ENCODE measurements around the gene BRD3OS.
A peak's percentile ranks its signal among the peaks of the same experiment; 100 is the strongest.

BRD3OS gene

DNA sequence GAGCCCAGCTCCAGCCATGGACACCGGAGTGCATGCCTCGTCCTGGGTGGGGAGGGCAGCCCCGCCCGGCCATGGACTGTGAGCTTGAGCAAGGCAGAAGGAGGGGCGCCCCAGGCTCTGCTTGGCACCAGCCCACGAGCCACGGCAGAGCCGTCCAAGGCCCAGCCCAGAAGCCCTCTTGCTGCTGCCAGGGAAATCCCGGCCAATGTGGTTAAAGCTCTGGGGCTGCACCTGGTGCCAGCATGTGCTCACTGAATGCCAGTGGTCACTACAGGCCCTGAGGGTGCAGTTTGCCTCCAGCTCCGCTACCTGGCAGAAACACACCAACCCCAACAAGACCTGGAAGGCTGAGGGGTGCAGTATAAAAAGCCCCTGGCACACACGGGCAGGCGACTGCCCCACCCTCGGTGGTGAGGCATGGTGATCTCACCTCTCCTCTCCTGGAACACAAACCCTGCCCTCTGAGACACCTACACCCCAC is 30.7 kb downstream of the BRD3OS start:
- TF ChIP-seq, protein P1, sequence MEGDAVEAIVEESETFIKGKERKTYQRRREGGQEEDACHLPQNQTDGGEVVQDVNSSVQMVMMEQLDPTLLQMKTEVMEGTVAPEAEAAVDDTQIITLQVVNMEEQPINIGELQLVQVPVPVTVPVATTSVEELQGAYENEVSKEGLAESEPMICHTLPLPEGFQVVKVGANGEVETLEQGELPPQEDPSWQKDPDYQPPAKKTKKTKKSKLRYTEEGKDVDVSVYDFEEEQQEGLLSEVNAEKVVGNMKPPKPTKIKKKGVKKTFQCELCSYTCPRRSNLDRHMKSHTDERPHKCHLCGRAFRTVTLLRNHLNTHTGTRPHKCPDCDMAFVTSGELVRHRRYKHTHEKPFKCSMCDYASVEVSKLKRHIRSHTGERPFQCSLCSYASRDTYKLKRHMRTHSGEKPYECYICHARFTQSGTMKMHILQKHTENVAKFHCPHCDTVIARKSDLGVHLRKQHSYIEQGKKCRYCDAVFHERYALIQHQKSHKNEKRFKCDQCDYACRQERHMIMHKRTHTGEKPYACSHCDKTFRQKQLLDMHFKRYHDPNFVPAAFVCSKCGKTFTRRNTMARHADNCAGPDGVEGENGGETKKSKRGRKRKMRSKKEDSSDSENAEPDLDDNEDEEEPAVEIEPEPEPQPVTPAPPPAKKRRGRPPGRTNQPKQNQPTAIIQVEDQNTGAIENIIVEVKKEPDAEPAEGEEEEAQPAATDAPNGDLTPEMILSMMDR (IDR thresholded peaks at IDR 0.05; ENCODE audit: low read depth, low read length): no peak
- peak; percentile 66 to 87 for DNase-seq (ENCODE audit: low read depth in 2 of 2)
- no peak overlapping the region for H3K4me3 ChIP-seq (replicated peaks in 1 of 2; ENCODE audit: low read depth in 2 of 2, low read length in 2 of 2)

DNA sequence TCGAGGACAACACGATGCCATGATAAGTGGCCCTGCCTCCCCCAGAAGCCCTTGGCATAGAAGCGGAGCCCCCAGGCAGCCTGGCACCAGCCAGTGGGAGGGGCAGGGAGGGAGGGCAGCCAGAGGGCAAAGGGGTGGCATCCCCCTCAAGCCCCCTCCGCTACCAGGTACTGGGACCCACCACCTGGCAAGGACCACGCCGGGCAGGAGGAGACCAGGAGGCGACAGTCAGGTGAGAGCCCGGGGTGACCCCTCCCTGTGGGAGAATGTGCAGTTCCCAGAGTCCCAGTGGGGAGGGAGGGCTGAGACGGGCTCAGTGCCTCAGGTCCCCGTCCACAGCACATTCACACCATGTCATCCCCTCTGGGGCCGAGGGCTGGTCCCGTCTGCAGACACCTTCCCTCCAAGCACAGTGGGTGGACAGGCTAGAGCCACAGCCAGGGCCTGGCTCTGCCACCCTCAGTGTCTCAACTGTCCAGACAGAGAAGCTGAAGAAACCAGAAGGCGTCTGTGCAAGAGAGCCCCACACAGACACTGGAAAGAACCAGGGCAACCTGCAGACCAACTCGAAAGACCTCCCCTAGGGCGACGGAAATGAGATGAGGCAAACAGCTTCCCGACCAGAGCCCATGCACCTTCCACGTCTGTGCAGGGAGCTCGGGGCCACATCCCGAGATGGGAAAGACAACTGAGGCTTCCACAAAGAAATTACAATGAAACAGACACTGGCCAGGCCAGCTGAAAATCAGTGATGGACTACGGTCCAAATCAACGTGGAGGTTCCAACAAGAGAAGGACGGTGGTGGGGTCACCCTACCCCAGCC is 31.4 kb downstream of the BRD3OS start:
- TF ChIP-seq, protein P1 (IDR thresholded peaks at IDR 0.05; ENCODE audit: low read depth, low read length): no peak
- DNase-seq (ENCODE audit: low read depth in 2 of 2): no peak
- H3K4me3 ChIP-seq (replicated peaks in 1 of 2; ENCODE audit: low read depth in 2 of 2, low read length in 2 of 2): no peak overlapping the region

DNA sequence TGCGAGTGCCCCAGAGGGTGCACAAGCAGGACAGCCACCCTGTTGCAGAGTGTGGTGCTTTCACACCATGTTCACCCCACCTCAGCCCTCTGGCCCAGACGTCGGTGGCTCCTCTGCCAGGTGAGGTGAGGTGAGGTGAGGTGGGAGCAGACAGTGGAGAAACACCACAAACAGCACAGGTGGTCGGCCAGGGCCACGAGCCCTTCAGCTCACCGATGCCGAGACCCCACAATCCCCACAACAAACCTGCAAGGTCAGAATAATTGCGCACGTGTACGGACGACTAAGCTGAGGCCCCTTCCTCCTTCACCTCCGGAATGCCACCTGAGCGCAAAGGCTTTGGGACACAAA is 32.0 kb downstream of the BRD3OS start:
- no peak overlapping the region for H3K4me3 ChIP-seq (replicated peaks in 1 of 2; ENCODE audit: low read depth in 2 of 2, low read length in 2 of 2)
- TF ChIP-seq, protein P1 (IDR thresholded peaks at IDR 0.05; ENCODE audit: low read depth, low read length): no peak
- DNase-seq (ENCODE audit: low read depth in 2 of 2): no peak

DNA sequence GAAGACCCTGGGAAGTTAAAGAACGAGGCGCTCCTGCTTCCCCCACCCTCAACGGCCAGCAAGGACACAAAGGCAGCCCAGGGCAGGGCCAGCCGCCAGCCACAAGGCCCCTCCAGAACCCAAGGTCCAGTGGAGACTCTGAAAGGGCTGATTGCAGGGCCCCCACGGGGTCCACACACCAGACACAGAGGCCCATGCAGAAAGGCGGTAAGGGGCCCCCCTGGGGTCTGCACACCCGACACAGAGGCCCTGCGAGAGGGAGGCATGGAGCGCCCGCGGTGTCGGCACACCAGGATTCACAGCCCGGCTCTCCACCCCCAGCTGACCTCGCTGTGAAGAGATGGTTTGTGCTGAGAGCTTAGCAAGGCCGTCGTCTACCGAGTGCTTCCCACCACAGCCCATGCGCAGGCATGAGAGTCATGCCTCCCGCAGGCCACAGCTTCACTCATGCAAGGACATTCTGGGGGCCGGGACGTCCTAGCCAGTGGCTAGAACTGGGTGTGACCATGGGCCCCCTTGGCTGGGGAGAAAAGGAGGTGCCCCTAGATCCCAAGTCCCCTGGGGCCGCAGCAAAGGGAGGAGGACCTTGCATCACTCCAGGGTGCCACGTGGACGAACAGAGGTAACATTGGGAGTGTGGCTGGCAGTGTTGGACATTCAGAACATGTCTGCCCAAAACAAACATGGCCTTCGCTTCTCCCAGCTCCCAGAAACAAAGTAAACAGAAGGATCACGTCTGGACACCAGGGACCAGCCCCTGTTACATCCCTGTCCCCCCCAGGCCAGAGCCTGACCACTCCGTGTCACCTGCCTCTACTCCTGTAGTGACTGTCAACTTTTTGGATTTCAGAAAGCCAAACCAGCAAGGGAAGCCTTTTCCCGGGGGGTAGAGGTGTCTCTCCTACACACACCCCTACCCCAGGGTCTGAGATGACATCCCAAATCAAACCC is 32.7 kb downstream of the BRD3OS start:
- no peak for DNase-seq (ENCODE audit: low read depth in 2 of 2)
- TF ChIP-seq, protein P1 (IDR thresholded peaks at IDR 0.05; ENCODE audit: low read depth, low read length): no peak
- no peak overlapping the region for H3K4me3 ChIP-seq (replicated peaks in 1 of 2; ENCODE audit: low read depth in 2 of 2, low read length in 2 of 2)

DNA sequence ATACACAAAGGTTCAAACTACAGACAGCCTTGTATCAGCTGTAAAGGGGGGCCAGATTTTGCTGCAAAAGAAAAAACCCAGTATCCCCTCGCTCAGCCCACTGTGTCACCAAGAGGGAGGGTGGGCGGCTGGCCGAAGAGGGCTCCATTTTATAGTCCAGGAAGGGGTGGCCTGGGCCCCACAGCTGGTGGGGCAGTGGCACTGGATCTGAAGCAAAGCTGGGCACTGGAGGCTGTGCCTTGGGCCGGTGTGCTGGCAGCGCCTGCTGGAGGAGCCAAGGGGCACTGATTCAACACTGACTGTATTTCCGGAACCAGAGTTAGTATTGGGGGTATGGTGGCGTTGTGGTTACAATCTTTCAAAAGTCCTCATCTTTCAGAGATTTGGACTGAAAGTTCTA is 33.4 kb downstream of the BRD3OS start:
- peak in 1 of 2 donors; percentile 32 for DNase-seq (ENCODE audit: low read depth in 2 of 2)
- H3K4me3 ChIP-seq (replicated peaks in 1 of 2; ENCODE audit: low read depth in 2 of 2, low read length in 2 of 2): no peak overlapping the region
- TF ChIP-seq, protein P1 (IDR thresholded peaks at IDR 0.05; ENCODE audit: low read depth, low read length): peak; percentile 9

DNA sequence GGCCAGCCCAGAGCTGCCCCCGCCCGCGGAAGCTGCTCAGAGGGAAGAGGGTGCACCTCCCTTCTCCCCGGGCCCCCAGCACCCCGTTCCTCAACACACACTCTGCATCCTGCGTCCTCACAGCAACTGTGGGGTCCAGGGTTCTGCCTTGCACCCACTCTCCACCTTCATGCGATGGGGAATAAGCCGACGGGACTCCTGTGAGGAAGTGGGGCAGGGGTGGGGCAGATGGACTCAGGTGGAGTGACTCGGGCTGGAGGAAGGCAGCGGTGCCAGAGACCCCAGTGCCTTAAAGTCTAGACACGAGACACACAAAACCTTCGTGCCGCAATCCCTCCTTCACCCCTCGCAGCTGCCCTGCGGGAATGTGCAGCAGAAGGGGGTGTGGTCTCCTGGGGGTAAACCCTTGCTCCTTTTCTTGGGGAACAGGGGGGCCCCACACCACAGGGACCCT is 33.9 kb downstream of the BRD3OS start:
- no peak overlapping the region for H3K4me3 ChIP-seq (replicated peaks in 1 of 2; ENCODE audit: low read depth in 2 of 2, low read length in 2 of 2)
- DNase-seq (ENCODE audit: low read depth in 2 of 2): no peak
- TF ChIP-seq, protein P1 (IDR thresholded peaks at IDR 0.05; ENCODE audit: low read depth, low read length): no peak

Data from cardiac fibroblast (primary cell).